GM10266 (cell line): Measurements from ENCODE around the gene TRIM63.

Experiments used
- DNase-seq: peaks from one replicate; pipeline ENCODE4 v3.0.0; 2012; ENCODE audit errors: extremely low spot score
- TF ChIP-seq, protein P1 (sequence below): IDR thresholded peaks from 2 replicates; pipeline ENCODE4 v1.5.1; 2012; ENCODE audit warnings: mild to moderate bottlenecking, low read depth; ENCODE audit not compliant: control insufficient read depth, insufficient read depth; ENCODE audit errors: missing control alignments

The TRIM63 gene

DNA sequence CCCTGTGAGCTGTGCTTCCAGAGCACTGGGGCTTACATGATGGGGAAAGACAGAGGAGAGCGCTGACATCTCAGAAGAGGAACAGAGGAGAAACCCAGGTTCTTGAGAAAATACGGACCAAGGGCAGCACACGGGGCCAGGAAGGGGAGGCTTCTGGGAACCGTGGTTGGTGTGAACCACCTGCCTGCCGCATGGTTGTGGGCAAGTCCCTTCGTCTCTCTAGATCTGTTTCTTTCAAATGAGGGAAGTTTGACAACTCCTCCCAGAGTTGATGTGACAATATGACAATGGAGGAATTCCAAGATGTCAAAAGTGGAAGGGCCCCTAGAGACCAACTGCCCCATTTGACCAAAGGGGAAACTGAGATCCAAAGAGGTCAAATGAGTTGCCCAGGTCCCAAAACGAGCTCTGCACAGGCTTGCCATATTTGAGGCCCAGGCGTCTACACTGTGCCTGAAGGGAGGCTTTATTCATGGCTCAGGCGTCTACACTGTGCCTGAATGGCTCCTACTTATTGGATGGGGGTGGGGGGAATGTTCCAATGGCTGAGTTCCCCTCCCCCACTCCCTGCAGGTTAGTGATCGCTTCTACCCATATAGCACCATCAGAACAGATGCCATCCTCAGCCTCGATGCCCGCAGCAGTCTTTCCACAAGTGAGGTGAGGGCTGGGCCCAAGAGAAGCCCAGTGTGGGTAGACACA is 34.6 kb downstream of the TRIM63 start:
- no peak for DNase-seq
- TF ChIP-seq, protein P1, sequence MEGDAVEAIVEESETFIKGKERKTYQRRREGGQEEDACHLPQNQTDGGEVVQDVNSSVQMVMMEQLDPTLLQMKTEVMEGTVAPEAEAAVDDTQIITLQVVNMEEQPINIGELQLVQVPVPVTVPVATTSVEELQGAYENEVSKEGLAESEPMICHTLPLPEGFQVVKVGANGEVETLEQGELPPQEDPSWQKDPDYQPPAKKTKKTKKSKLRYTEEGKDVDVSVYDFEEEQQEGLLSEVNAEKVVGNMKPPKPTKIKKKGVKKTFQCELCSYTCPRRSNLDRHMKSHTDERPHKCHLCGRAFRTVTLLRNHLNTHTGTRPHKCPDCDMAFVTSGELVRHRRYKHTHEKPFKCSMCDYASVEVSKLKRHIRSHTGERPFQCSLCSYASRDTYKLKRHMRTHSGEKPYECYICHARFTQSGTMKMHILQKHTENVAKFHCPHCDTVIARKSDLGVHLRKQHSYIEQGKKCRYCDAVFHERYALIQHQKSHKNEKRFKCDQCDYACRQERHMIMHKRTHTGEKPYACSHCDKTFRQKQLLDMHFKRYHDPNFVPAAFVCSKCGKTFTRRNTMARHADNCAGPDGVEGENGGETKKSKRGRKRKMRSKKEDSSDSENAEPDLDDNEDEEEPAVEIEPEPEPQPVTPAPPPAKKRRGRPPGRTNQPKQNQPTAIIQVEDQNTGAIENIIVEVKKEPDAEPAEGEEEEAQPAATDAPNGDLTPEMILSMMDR: no peak

DNA sequence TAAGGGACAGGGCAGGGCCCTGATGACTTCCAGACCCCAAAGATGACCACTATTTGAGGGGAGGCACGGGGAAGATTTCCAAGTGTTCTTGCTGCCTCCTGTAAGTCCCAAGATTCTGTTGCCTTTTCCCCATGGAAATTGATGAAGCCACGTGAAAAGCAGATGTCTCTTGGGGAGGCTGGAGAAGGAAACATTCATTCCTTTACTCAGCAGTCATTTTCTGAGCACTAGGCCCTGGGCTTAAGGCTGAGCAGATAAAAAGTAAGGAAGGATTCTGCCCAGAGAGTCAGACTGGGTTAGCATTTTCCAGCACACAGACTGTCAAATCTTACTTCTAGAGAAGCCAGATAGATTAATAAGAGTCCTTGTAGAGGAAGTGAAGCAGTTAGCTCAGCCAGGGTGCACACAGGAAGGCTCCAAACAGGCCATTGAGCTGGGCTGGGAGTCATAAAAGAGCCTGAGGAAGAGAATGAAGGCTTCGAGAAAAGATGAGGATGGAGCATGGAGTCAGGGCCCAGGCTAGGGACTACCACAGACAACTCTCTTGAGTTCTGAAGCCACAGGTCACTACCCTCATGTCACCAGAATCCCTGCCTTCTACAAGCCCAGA is 35.7 kb downstream of the TRIM63 start:
- TF ChIP-seq, protein P1: no peak
- no peak for DNase-seq

- DNase-seq: no peak
- TF ChIP-seq, protein P1: no peak
Observed at GRCh38 chr1:26031196-26031595, 36.2 kb downstream of the TRIM63 start.

- DNase-seq: no peak
- TF ChIP-seq, protein P1: no peak
Observed at GRCh38 chr1:26029864-26030481, 37.5 kb downstream of the TRIM63 start.

DNA sequence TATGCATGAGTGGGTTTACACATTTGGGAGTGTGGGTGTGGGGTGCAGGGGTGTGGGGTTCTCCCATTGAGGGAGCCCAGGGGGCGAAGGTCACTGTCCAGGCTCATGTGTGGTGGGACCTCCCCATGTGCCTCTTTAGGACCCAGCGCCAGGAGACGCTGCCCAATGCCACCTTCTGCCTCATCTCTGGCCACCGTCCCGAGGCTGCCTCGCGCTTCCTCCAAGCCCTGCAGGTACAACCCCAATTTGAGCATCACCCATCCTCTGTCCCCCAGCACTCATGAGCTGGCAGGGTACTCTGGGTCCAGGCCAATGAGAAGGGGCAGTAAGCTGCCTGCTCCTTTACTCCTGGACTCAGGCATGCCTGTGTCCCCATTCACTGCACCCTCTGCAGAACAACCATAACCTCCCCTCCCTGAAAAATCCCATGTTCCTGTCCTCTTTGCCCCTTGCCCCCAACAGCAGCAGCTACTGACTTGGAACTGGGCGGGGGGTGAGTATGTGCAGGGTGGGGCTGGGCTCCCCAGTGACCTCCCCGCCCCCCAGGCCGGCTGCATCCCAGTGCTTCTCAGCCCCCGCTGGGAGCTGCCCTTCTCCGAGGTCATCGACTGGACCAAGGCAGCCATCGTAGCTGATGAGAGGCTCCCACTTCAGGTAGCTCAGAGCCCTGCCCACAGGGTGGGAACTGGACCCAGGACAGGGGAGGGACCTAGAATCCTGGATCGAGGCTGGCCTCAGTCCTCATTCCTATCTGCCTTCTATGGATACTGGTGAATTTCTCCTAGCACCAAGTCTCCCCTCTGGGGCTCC is 38.2 kb downstream of the TRIM63 start:
- no peak for DNase-seq
- TF ChIP-seq, protein P1: no peak

DNA sequence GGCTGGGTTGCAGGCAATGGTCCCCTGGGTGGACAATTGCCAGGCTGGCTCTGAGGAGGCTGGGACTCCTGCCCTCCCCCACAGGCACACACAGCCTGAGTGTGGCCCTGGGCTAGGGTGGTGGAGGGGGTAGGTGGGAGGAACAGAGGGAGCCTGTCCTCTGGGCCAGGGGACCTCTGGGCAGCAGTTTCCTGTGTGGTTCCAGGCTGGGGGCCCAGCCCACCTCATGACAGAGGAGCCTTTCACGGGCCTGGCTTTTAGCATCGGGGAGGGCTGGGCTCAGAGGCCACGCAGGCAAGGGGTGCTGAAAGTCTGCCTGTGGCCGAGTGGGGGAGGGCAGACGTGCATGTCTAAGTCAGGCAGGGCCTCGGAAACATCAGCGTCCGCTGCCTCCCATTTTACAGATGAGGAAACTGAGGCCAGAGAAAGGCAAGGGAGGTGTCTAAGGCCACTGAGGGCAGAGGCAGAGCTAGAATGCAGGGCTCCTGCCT is 38.9 kb downstream of the TRIM63 start:
- TF ChIP-seq, protein P1: no peak

More for the DNA sequence above, 38.9 kb downstream of the TRIM63 start:
- no peak for DNase-seq
